OCI-LY3 (cell line): ENCODE measurements around the gene SHISA8.

ENCODE experiments used
- H2AFZ ChIP-seq: fragments of 200-600, 300-600 bp; shearing (Covaris generic); 2 replicates; pipeline ENCODE4 v1.6.0; 2014; ENCODE audit warnings: antibody characterized with exemption, low read depth, low read length
- H3K27ac ChIP-seq: fragments of 200-600, 300-600 bp; sonication (generic); 2 replicates; pipeline ENCODE4 v1.5.1; 2014; ENCODE audit warnings: mild to moderate bottlenecking, low read length, moderate library complexity, mixed read lengths
- H3K27me3 ChIP-seq: fragments of 200-600, 300-600 bp; sonication (generic); 2 replicates; pipeline ENCODE4 v1.6.1; 2014; ENCODE audit warnings: low read depth, low read length, mixed read lengths
- H3K36me3 ChIP-seq: fragments of 200-600, 300-600 bp; sonication (generic); replicated peaks from 2 replicates; pipeline ENCODE3; 2014; ENCODE audit warnings: low read depth, low read length, mixed read lengths
- H3K4me1 ChIP-seq: fragments of 300-600, 200-600 bp; sonication (generic); 2 replicates; pipeline ENCODE4 v1.6.1; 2014; ENCODE audit warnings: low read length, mixed read lengths
- H3K4me2 ChIP-seq: fragments of 200-600, 300-600 bp; sonication (generic); 2 replicates; pipeline ENCODE4 v1.6.1; 2014; ENCODE audit warnings: low read length, mixed read lengths
- H3K4me3 ChIP-seq: fragments of 300-600, 200-600 bp; sonication (generic); 2 replicates; pipeline ENCODE4 v1.5.1; 2014; ENCODE audit warnings: antibody characterized with exemption, mild to moderate bottlenecking, low read length, moderate library complexity
- H3K79me2 ChIP-seq: fragments of 300-600, 200-600 bp; shearing (Covaris generic); 2 replicates; pipeline ENCODE4 v1.6.1; 2014; ENCODE audit warnings: mild to moderate bottlenecking, low read length, mixed read lengths
- H3K9ac ChIP-seq: fragments of 300-600, 200-600 bp; shearing (Covaris generic); 2 replicates; pipeline ENCODE4 v1.6.0; 2014; ENCODE audit warnings: mild to moderate bottlenecking, low read length, moderate library complexity
- H3K9me3 ChIP-seq: fragments of 200-600, 300-600 bp; shearing (Covaris generic); 2 replicates; pipeline ENCODE4 v1.6.1; 2014; ENCODE audit warnings: low read length, mixed read lengths; ENCODE audit not compliant: insufficient read depth
- H4K20me1 ChIP-seq: fragments of 200-600, 300-600 bp; sonication (generic); 2 replicates; pipeline ENCODE4 v1.6.1; 2016; ENCODE audit warnings: low read length, mixed read lengths; ENCODE audit not compliant: insufficient read depth
- CTCF ChIP-seq: fragments of 200-600, 300-600 bp; sonication (generic); IDR thresholded peaks from 2 replicates; pipeline ENCODE4 v1.5.1; 2014; ENCODE audit warnings: antibody characterized with exemption, low read length, low read depth
- EZH2phosphoT487 ChIP-seq: fragments of 200-600 bp; shearing (Covaris generic); IDR thresholded peaks from 2 replicates; pipeline ENCODE4 v1.6.1; 2018; ENCODE audit warnings: antibody characterized with exemption, mixed run types, low read depth

The SHISA8 gene

GRCh38 chr22:41912338-41913039, 2.4 kb downstream of the SHISA8 start:
- no peak for TF ChIP-seq CTCF
- no peak for TF ChIP-seq EZH2phosphoT487
- Histone ChIP-seq H2AFZ (no peak overlapping the region), H3K27ac (no peak overlapping the region), H3K27me3 (peaks cover 13% of the 10 kb centered on the region; the same call in 1 of the 2 replicates), H3K9me3 (no peaks in the 10 kb centered on the region), H3K36me3 (peaks cover 4% of the 10 kb centered on the region), H4K20me1 (peaks cover 5% of the 10 kb centered on the region; the same call in 1 of the 2 replicates), H3K4me1 (peaks cover 8% of the 10 kb centered on the region), H3K4me2 (no peak overlapping the region), H3K9ac (no peak overlapping the region), H3K4me3 (no peak overlapping the region), H3K79me2 (no peaks in the 10 kb centered on the region)

GRCh38 chr22:41911001-41911611, 3.8 kb downstream of the SHISA8 start:
- no peak overlapping the region for H2AFZ ChIP-seq
- H3K27ac ChIP-seq = no peak overlapping the region
- H3K79me2 ChIP-seq = no peaks in the 10 kb centered on the region
- peaks cover 9% of the 10 kb centered on the region; the same call in 1 of the 2 replicates for H4K20me1 ChIP-seq
- H3K4me2 ChIP-seq = no peak overlapping the region
- no peaks in the 10 kb centered on the region for H3K9me3 ChIP-seq
- H3K27me3 ChIP-seq = peaks cover 2% of the 10 kb centered on the region; the same call in 1 of the 2 replicates
- no peaks in the 10 kb centered on the region for H3K4me1 ChIP-seq
- H3K4me3 ChIP-seq = no peak overlapping the region
- no peak for TF ChIP-seq EZH2phosphoT487
- no peak for TF ChIP-seq CTCF
- peaks cover 16% of the 10 kb centered on the region for H3K36me3 ChIP-seq
- H3K9ac ChIP-seq = no peak overlapping the region

- H3K36me3 ChIP-seq = peaks cover 23% of the 10 kb centered on the region
- H2AFZ ChIP-seq = no peak overlapping the region
- no peaks in the 10 kb centered on the region for H3K4me1 ChIP-seq
- H3K9ac ChIP-seq = no peak overlapping the region
- H3K4me2 ChIP-seq = no peak overlapping the region
- no peak for TF ChIP-seq EZH2phosphoT487
- no peak overlapping the region for H3K27ac ChIP-seq
- H3K4me3 ChIP-seq = no peak overlapping the region
- no peaks in the 10 kb centered on the region for H3K27me3 ChIP-seq
- peaks cover 9% of the 10 kb centered on the region for H4K20me1 ChIP-seq
- H3K9me3 ChIP-seq = no peaks in the 10 kb centered on the region
- no peaks in the 10 kb centered on the region for H3K79me2 ChIP-seq
Measured at GRCh38 chr22:41910050-41911000, 4.5 kb downstream of the SHISA8 start.

GRCh38 chr22:41909310-41910049, 5.4 kb downstream of the SHISA8 start:
- no peak overlapping the region for H3K9ac ChIP-seq
- no peak overlapping the region for H2AFZ ChIP-seq
- peaks cover 14% of the 10 kb centered on the region for H4K20me1 ChIP-seq
- no peak for TF ChIP-seq EZH2phosphoT487
- no peak for TF ChIP-seq CTCF
- peaks cover 32% of the 10 kb centered on the region for H3K36me3 ChIP-seq
- no peaks in the 10 kb centered on the region for H3K79me2 ChIP-seq
- H3K9me3 ChIP-seq = no peaks in the 10 kb centered on the region
- no peak overlapping the region for H3K4me2 ChIP-seq
- H3K4me3 ChIP-seq = no peak overlapping the region
- no peak overlapping the region for H3K27ac ChIP-seq
- no peaks in the 10 kb centered on the region for H3K4me1 ChIP-seq
- no peaks in the 10 kb centered on the region for H3K27me3 ChIP-seq
